Body of pancreas (tissue), 4 donors: Measurements from ENCODE around the gene LPP.

Experiments
- POLR2A ChIP-seq, 3 donors: fragments of 450-650 bp; IDR thresholded peaks; one replicate each; pipeline ENCODE4 v1.6.1; 2016; ENCODE audit warnings: antibody characterized with exemption in 3 of 3, mild to moderate bottlenecking in 2 of 3
- TF ChIP-seq, protein P1 (sequence below), 7 experiments: fragments of 450-650 bp in 4 of 7; fragments of 200-600 bp in 3 of 7; sonication (generic) in 3 of 7; IDR thresholded peaks; one replicate each; pipeline ENCODE4 v1.5.1; 2016 to 2019; ENCODE audit warnings: antibody characterized with exemption in 7 of 7

- TF ChIP-seq, protein P1, sequence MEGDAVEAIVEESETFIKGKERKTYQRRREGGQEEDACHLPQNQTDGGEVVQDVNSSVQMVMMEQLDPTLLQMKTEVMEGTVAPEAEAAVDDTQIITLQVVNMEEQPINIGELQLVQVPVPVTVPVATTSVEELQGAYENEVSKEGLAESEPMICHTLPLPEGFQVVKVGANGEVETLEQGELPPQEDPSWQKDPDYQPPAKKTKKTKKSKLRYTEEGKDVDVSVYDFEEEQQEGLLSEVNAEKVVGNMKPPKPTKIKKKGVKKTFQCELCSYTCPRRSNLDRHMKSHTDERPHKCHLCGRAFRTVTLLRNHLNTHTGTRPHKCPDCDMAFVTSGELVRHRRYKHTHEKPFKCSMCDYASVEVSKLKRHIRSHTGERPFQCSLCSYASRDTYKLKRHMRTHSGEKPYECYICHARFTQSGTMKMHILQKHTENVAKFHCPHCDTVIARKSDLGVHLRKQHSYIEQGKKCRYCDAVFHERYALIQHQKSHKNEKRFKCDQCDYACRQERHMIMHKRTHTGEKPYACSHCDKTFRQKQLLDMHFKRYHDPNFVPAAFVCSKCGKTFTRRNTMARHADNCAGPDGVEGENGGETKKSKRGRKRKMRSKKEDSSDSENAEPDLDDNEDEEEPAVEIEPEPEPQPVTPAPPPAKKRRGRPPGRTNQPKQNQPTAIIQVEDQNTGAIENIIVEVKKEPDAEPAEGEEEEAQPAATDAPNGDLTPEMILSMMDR (IDR thresholded peaks at IDR 0.05), result no peak
- no peak for TF ChIP-seq POLR2A (IDR thresholded peaks at IDR 0.05)
Observed at GRCh38 chr3:188284455-188285212, 130.7 kb downstream of the LPP start.
